ENCODE data around the gene LAMB4.

DNA sequence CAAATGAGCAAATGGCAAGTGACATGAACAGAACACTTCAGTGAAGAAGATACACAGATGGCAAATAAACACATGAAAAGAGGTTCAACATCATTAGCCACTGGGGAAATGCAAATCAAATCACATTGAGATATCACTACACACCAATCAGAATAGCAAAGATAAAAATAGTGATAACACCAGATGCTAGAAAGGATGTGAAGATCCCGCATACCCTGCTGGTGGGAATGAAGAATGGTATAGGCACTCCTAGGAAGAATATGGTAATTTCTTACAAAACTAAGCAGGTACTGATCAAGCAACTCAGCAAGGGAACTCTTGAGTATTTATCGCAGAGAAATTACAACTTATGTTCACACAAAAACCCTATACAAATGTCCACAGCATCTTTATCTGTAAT lies 11.2 kb downstream of the LAMB4 start:
- TF ChIP-seq, protein P1, sequence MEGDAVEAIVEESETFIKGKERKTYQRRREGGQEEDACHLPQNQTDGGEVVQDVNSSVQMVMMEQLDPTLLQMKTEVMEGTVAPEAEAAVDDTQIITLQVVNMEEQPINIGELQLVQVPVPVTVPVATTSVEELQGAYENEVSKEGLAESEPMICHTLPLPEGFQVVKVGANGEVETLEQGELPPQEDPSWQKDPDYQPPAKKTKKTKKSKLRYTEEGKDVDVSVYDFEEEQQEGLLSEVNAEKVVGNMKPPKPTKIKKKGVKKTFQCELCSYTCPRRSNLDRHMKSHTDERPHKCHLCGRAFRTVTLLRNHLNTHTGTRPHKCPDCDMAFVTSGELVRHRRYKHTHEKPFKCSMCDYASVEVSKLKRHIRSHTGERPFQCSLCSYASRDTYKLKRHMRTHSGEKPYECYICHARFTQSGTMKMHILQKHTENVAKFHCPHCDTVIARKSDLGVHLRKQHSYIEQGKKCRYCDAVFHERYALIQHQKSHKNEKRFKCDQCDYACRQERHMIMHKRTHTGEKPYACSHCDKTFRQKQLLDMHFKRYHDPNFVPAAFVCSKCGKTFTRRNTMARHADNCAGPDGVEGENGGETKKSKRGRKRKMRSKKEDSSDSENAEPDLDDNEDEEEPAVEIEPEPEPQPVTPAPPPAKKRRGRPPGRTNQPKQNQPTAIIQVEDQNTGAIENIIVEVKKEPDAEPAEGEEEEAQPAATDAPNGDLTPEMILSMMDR (IDR thresholded peaks at IDR 0.05), result peak; percentile 34
- no peak for TF ChIP-seq POLR2AphosphoS5 (IDR thresholded peaks at IDR 0.05; ENCODE audit: low read depth, low read length)
